Neural cell (in vitro differentiated cells): ENCODE measurements around the gene CLEC6A. TPM values are rescaled to one million over a fixed set of nuclear protein-coding genes. Genes with fewer than 3 reads are reported as not detected.

Source experiments
- H2AFZ ChIP-seq: fragments of 200-600, 300-800 bp; sonication (generic), shearing (Covaris generic); 2 replicates; pipeline ENCODE4 v1.6.0; 2014; ENCODE audit warnings: low read depth, mild to moderate bottlenecking, antibody characterized with exemption, low read length, moderate library complexity
- H3F3A ChIP-seq: fragments of 200-600 bp; shearing (Covaris generic); 2 replicates; pipeline ENCODE4 v1.6.1; 2016; ENCODE audit warnings: mild to moderate bottlenecking, moderate library complexity, mixed read lengths, antibody characterized with exemption, low read length; ENCODE audit not compliant: insufficient read depth, poor library complexity, severe bottlenecking
- H3K27ac ChIP-seq: fragments of 200-600, 300-800 bp; sonication (generic), shearing (Covaris generic); 2 replicates; pipeline ENCODE4 v1.5.1; 2014; ENCODE audit warnings: mild to moderate bottlenecking, low read length, moderate library complexity
- H3K27me3 ChIP-seq: fragments of 300-800, 200-600 bp; sonication (generic), shearing (Covaris generic); 2 replicates; pipeline ENCODE4 v1.6.0; 2014; ENCODE audit warnings: mild to moderate bottlenecking, low read depth, low read length, moderate library complexity; ENCODE audit not compliant: insufficient read depth
- H3K36me3 ChIP-seq: fragments of 300-800, 200-600 bp; sonication (generic), shearing (Covaris generic); 2 replicates; pipeline ENCODE4 v1.5.1; 2014; ENCODE audit warnings: mild to moderate bottlenecking, antibody characterized with exemption, low read length, moderate library complexity; ENCODE audit not compliant: insufficient read depth
- H3K4me2 ChIP-seq: fragments of 300-800, 200-600 bp; sonication (generic), shearing (Covaris generic); 2 replicates; pipeline ENCODE4 v1.6.0; 2014; ENCODE audit warnings: mild to moderate bottlenecking, low read length
- H3K4me3 ChIP-seq: fragments of 300-800, 200-600 bp; sonication (generic), shearing (Covaris generic); 2 replicates; pipeline ENCODE4 v1.5.1; 2014; ENCODE audit warnings: mild to moderate bottlenecking, low read length, moderate library complexity
- H3K79me2 ChIP-seq: fragments of 200-600 bp; shearing (Covaris generic); replicated peaks from 2 replicates; pipeline ENCODE4 v1.6.0; 2014; ENCODE audit warnings: mild to moderate bottlenecking, low read length, moderate library complexity; ENCODE audit not compliant: insufficient read depth
- H3K9ac ChIP-seq: fragments of 300-800, 200-600 bp; sonication (generic), shearing (Covaris generic); 2 replicates; pipeline ENCODE4 v1.6.1; 2016; ENCODE audit warnings: mild to moderate bottlenecking, low read length, mixed read lengths
- H3K9me2 ChIP-seq: fragments of 200-600 bp; shearing (Covaris generic); 2 replicates; pipeline ENCODE4 v1.6.1; 2016; ENCODE audit warnings: mild to moderate bottlenecking, low read length, mixed read lengths; ENCODE audit not compliant: insufficient read depth
- H3K9me3 ChIP-seq: fragments of 200-600, 300-800 bp; sonication (generic), shearing (Covaris generic); 2 replicates; pipeline ENCODE4 v1.6.1; 2016; ENCODE audit warnings: mild to moderate bottlenecking, mixed run types, low read length, moderate library complexity, mixed read lengths
- H4K20me1 ChIP-seq: fragments of 200-600 bp; shearing (Covaris generic); 2 replicates; pipeline ENCODE4 v1.6.1; 2016; ENCODE audit warnings: mild to moderate bottlenecking, mixed run types; ENCODE audit not compliant: insufficient read depth
- CTCF ChIP-seq: fragments of 450-650 bp; IDR thresholded peaks from 2 replicates; pipeline ENCODE4 v1.5.1; 2014; ENCODE audit warnings: antibody characterized with exemption, mild to moderate bottlenecking, moderate library complexity; ENCODE audit not compliant: poor library complexity, severe bottlenecking
- EP300 ChIP-seq: fragments of 450-650 bp; conservative IDR thresholded peaks from 2 replicates; pipeline ENCODE4 v1.6.1; 2014; ENCODE audit warnings: antibody characterized with exemption, mild to moderate bottlenecking, moderate library complexity; ENCODE audit not compliant: poor library complexity, severe bottlenecking
- EZH2 ChIP-seq: fragments of 200-600, 300-800 bp; shearing (Covaris generic), sonication (generic); IDR thresholded peaks from 2 replicates; pipeline ENCODE4 v1.6.1; 2014; ENCODE audit warnings: antibody characterized with exemption, low read length, borderline replicate concordance, mild to moderate bottlenecking; ENCODE audit not compliant: insufficient read depth, poor library complexity, severe bottlenecking
- MXI1 ChIP-seq: fragments of 450-650 bp; conservative IDR thresholded peaks from 2 replicates; pipeline ENCODE4 v1.6.1; 2014; ENCODE audit warnings: antibody characterized with exemption, mild to moderate bottlenecking; ENCODE audit not compliant: poor library complexity, severe bottlenecking
- POLR2AphosphoS5 ChIP-seq: IDR thresholded peaks from 2 replicates; pipeline ENCODE4 v1.6.1; 2012
- RAD21 ChIP-seq: fragments of 450-650 bp; conservative IDR thresholded peaks from 2 replicates; pipeline ENCODE4 v1.6.1; 2014; ENCODE audit warnings: antibody characterized with exemption, mild to moderate bottlenecking, moderate library complexity
- REST ChIP-seq: IDR thresholded peaks from 2 replicates; pipeline ENCODE4 v1.6.1; 2012; ENCODE audit warnings: borderline replicate concordance
- SMC3 ChIP-seq: fragments of 450-650 bp; conservative IDR thresholded peaks from 2 replicates; pipeline ENCODE4 v1.6.1; 2014; ENCODE audit warnings: antibody characterized with exemption, mild to moderate bottlenecking, moderate library complexity; ENCODE audit not compliant: poor library complexity
- TAF1 ChIP-seq: IDR thresholded peaks from 2 replicates; pipeline ENCODE4 v1.6.1; 2012; ENCODE audit warnings: low read depth
- polyA plus RNA-seq: library from polyadenylated mRNA; depleted of rRNA; stranded (reverse); fragments of >200 nt; gene quantifications from 2 replicates; pipeline ENCODE4 v1.2.3, GENCODE V29; 2014

The CLEC6A gene
- polyA plus RNA-seq, 1 donor from 2014 or later, result not detected

DNA sequence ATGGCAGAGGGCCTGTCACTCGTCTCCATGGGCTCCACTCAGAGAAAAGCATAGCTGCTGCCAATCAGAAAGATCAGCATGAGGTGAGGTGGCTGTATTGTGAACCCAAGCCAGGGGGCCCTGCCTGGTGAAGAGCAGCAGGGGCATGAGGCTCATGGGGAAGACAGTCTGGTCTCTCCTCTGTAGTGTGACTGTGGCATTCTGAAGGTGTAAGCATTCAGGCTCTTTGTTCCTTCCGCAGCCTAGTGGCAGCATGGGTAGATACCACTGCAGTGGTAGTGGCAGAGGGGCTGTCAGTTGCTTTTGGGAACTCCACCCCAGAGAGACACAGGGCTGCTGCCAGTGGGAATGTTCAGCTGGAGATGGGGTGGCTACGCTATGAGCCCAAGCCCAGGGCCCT lies 52.5 kb downstream of the CLEC6A start:
- Histone ChIP-seq H3K9me2 (no peaks in the 10 kb centered on the region), H3K9me3 (no peaks in the 10 kb centered on the region), H3K9ac (no peak overlapping the region), H3K4me3 (no peak overlapping the region), H4K20me1 (no peaks in the 10 kb centered on the region), H3K27me3 (no peaks in the 10 kb centered on the region), H3K4me2 (no peak overlapping the region), H3K79me2 (no peaks in the 10 kb centered on the region), H3K27ac (no peak overlapping the region), H3K36me3 (no peaks in the 10 kb centered on the region), H3F3A (no peaks in the 10 kb centered on the region), H2AFZ (no peak overlapping the region)
- TF ChIP-seq EZH2 (no peak), MXI1 (no peak), REST (no peak), POLR2AphosphoS5 (no peak), RAD21 (no peak), TAF1 (no peak), CTCF (no peak), EP300 (no peak), SMC3 (no peak)

- Histone ChIP-seq H3K27me3 (no peaks in the 10 kb centered on the region), H3K9me2 (no peaks in the 10 kb centered on the region), H3K4me2 (no peak overlapping the region), H4K20me1 (no peaks in the 10 kb centered on the region), H3K79me2 (no peaks in the 10 kb centered on the region), H3K4me3 (no peak overlapping the region), H2AFZ (no peak overlapping the region), H3K9me3 (no peaks in the 10 kb centered on the region), H3K27ac (no peak overlapping the region), H3F3A (no peaks in the 10 kb centered on the region), H3K36me3 (no peaks in the 10 kb centered on the region), H3K9ac (no peak overlapping the region)
- TF ChIP-seq RAD21 (no peak), POLR2AphosphoS5 (no peak), EP300 (no peak), REST (no peak), MXI1 (no peak), EZH2 (no peak), SMC3 (no peak)
Measured at GRCh38 chr12:8508910-8509841, 53.4 kb downstream of the CLEC6A start.
